Stimulated activated CD4-positive, alpha-beta T cell treated with anti-CD3 and anti-CD28 coated beads, TNF-alpha, amount 100 ng/mL, for 48 hours (primary cell): Measurements from ENCODE around the gene CBX8.

Experiments
- DNase-seq, 3 donors: peaks; one replicate each; pipeline ENCODE4 v3.0.0-alpha.2; 2020; ENCODE audit warnings: low read depth in 3 of 3

Gene CBX8

DNA sequence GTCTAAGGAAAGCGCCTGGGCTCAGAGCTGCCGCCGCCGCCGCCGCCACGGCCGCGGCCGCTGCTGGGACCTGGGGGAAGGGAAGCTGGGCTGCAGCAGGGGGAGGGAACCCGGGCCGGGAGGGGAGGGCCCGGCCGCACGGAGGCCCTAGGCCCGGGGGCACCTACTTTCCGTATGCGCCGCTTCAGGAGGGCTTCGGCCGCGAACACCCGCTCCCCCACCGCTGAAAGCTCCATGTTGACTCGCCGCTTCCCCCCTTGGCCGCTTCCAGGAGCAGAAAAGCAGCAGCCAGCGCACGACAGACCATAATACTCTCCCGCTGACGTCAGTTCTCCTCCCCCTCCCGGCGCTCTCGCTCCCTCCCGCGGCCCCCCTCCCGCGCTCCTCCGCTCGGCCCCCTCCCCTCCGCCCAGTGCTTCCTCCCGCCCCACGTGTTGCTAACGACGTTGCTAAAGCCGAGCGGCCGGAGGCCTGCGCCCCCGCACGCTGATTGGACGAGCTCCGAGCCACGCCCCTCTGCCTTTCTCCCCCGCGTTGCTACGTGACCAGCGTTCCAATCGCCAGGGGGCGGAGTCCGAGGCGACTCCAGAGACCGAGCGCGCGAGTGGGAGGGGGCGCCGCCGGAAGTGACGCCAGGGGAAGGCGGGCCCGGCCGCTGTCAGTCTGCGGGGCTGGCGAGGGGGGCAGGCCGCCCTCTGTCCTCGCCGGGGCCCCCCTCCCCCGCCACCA is at the start of gene CBX8:
CBX8 (minus strand) TSS at position 315 of the 729 bp plus-strand sequence; CDS start at position 236, 79 bp downstream.
- DNase-seq: peak; percentile 99

DNA sequence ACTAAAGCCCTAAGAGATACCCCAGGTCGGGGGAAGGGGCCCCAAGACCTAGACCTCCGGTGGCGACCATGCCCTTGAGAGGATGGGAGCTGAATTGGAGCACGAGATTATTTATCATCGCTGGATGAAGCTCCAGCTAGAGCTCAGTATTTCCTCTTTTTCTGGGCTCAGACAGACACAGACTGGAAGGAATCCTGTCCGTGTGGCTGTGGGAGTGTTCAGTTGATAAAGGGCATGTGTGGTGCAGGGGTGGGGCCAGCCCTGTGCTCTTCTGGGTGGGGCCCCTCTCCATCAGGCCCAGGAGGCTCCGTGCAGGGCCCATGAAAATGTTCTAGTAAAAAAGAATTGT is 48.7 kb upstream of the CBX8 start:
- DNase-seq: no peak

DNA sequence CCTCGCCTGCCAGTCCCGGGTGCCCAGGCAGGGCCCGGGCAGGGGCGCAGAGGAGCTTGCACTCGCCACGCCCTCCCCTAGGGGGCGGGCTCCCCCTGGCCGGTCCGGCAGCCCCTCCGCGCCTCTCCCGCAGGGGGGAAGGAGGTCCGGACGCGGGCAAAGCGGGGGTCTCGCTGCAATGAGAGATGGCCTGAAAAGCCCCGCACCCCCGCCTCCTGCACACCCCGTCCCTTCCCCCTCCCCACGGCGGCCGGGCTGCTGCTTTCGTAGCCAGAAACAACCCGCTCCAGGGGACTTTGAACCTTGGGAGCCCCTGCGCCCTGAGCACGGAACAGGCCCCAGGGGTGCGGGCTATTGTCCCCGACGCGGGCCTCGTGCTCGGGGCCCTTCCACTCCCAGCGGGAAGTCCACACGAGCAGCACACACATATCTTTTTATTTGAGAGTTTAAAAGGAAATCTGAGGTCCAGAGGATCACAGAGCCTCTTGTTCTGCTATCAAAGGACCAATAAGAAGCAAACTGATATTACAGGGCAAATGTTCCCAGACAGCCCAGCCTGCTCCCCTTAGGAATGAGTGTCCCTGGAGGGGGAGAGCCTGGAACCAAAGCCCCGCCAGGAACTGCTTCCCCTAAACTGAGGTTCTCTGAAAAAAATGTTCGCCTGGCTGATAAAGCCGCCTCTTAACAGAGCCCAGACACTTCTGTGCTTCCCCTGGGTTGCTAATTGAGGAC is 48.2 kb upstream of the CBX8 start:
- DNase-seq: no peak

DNA sequence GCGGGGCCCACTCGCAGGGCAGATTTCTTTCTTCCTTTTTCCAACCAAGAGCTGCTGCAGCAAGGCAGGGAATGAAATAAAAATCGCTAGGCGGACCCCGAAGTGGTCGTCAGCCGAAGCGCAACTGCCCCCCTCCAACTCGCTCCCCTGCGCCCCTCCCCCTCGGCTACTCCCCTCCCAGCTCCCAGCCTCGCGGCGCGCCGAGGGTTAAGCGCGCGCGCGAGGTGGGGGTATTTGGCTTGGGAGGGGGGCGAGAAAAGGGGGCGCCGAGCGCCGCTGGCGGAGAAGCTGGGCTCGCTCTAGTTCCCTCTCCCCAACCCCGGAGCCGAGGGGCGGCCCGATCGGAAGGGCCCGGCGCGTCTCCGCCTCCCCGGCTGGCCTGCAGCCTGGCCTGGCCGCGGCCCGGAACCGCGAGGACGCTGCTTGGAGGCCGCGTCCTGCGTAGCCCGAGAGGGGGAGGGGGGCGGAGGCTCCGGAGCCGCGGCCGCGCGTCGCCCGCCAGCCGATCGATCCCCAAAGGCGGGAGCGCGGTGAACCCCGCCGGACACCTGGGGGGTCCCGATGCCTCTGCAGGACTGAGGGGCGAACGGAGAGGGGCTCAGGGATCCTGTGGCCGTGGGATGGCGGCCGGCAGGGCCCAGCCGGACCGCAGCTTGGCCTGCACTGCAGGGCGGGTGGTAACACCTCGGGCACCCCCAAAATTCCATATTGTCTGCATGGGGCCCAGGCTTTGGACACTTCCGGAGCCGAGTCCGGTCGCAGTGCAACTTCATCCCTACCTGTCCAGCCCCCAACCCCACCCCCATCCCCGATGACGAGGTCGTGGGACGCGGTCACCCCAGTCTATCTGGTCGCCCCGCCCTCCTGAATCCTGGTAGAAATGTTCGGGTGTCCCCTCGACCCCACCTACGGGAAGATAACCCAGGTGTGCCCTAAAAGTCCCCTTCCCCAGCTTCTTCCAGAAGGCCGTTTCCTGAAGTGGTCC is 47.2 kb upstream of the CBX8 start:
- DNase-seq: no peak

DNA sequence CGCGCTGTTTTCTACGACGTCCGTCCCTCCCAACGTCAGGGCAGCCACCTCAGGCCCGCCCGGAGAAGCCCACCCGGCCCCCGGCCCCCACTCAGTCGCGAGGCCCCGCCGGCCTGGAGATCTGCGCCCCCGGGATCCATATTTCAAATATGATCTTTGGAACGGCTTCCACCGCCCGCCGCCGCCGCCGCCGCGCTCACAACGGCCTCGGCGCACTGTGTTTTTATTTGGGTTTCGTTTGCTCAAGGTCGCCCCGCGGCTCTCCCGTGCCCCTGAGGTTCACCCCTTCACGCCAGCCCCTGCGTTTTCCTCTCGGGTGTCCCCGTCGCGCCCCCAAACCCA is 46.6 kb upstream of the CBX8 start:
- DNase-seq: no peak

DNA sequence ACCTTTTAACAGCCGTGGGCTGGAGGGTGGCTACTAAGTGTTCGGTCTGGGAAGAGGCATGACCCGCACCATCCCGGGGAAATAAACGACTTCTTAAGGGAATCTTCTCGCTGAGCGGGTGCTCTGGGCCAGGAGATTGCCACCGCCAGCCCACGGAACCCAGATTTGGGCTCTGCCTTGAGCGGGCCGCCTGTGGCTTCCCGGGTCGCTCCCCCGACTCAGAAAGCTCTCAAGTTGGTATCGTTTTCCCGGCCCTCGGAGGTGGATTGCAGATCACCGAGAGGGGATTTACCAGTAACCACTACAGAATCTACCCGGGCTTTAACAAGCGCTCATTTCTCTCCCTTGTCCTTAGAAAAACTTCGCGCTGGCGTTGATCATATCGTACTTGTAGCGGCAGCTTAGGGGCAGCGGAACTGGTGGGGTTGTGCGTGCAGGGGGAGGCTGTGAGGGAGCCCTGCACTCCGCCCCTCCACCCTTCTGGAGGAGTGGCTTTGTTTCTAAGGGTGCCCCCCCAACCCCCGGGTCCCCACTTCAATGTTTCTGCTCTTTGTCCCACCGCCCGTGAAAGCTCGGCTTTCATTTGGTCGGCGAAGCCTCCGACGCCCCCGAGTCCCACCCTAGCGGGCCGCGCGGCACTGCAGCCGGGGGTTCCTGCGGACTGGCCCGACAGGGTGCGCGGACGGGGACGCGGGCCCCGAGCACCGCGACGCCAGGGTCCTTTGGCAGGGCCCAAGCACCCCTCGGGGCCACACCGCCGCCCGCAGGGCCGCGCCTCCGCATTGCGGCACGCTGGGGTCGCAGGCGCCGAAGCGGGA is 46.0 kb upstream of the CBX8 start:
- no peak for DNase-seq

DNA sequence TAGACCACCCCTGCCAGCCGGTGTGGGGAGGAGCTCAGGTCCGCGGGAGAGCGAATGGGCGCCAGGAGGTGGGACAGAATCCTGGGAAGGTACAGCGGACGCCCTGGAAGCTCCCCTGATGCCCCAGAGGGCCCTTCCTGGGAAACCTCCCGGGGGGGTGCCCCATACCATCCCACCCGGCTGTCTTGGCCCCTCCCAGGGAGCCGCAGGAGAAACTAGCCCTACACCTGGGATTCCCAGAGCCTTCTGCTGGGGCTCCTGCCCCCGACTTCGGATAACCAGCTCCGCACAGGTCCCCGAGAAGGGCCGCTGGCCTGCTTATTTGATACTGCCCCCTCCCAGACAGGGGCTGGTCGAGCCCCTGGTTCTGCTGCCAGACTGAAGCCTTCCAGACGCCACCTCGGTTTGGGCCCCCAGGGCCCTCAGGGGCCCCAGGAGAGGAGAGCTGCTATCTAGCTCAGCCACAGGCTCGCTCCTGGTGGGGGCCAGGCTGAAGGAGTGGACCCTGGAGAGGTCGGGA is 45.3 kb upstream of the CBX8 start:
- DNase-seq: no peak

DNA sequence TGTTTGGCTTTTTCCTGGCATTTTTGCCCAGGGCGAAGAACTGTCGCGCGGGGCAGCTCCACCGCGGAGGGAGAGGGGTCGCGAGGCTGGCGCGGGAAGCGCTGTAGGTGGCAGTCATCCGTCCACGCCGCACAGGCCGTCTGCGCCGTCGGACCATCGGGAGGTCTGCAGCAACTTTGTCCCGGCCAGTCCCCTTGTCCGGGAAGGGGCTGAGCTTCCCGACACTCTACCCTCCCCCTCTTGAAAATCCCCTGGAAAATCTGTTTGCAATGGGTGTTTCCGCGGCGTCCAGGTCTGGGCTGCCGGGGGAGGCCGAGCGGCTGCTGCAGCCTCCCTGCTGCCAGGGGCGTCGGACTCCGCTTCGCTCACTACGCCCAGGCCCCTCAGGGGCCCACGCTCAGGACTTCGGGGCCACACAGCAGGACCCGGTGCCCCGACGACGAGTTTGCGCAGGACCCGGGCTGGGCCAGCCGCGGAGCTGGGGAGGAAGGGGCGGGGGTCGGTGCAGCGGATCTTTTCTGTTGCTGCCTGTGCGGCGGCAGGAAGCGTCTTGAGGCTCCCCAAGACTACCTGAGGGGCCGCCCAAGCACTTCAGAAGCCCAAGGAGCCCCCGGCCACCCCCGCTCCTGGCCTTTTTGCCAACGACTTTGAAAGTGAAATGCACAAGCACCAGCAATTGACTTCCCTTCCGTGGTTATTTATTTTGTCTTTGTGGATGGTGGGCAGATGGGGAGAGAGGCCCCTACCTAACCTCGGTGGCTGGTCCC is 44.7 kb upstream of the CBX8 start:
- no peak for DNase-seq

DNA sequence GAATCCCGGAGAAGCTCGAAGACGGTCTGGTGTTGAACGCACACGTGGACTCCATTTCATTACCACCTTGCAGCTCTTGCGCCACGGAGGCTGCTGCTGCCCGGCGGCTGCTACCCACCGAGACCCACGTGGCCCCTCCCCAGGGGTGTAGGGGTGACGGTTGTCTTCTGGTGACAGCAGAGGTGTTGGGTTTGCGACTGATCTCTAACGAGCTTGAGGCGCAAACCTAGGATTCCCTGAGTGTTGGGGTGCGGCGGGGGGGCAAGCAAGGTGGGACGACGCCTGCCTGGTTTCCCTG is 44.1 kb upstream of the CBX8 start:
- no peak for DNase-seq

DNA sequence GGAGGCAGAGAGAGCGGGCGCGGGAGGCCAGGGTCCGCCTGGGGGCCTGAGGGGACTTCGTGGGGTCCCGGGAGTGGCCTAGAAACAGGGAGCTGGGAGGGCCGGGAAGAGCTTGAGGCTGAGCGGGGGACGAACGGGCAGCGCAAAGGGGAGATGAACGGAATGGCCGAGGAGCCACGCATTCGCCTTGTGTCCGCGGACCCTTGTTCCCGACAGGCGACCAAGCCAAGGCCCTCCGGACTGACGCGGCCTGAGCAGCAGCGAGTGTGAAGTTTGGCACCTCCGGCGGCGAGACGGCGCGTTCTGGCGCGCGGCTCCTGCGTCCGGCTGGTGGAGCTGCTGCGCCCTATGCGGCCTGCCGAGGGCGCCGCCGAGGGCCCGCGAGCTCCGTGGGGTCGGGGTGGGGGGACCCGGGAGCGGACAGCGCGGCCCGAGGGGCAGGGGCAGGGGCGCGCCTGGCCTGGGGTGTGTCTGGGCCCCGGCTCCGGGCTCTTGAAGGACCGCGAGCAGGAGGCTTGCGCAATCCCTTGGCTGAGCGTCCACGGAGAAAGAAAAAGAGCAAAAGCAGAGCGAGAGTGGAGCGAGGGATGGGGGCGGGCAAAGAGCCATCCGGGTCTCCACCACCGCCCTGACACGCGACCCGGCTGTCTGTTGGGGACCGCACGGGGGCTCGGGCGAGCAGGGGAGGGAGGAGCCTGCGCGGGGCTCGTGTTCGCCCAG is 43.6 kb upstream of the CBX8 start:
- DNase-seq: no peak

DNA sequence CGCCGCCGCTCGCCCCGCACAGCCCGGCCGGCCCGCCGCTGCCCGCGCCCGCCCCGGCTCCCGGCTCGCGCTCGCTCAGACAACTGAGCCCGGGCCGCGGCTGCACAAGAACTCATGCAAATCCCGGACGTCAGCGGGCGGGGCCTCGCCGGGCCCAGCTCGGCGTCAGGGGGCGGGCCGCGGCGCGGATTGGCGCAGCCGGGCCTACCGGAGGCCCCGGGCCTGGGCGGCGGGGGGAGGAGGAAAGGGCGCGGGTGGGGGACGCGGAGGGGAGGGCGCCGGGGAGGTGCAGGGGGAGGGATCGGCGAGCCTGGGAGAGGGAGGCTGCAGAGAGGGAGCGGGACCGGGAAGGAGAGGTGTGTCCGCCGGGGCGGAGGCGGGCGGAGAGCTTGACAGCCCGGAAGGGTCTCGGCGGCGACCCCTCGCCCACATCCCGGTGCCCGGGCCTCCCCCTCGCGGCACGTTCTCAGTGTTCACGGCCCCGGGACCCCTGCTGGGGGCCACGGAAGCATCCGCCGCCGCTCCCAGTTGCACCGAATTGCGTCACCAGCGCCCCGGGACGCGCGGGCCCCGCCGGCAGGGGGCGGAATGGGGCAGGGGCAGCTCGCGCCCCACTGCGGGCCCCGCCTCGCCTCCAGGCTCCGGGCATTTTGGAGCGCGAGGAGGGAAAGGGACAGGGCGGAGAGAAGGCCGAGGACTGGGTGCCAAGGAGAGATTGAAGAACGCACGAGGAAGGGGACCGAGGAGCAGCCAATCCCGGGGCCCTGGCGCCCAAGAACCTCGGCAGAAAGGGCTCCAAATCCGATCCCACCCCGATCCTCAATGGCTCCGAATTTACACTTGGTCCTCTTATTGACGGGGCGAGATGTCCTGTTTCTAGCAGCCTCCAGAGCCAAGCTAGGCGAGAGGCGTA is 42.7 kb upstream of the CBX8 start, which contains the start of gene CBX4:
CBX4 (minus strand) TSS at position 85 of the 913 bp plus-strand sequence. CDS start 189 bp downstream, outside the sequence.
- peak; percentile 73 to 89 (median 83) for DNase-seq

DNA sequence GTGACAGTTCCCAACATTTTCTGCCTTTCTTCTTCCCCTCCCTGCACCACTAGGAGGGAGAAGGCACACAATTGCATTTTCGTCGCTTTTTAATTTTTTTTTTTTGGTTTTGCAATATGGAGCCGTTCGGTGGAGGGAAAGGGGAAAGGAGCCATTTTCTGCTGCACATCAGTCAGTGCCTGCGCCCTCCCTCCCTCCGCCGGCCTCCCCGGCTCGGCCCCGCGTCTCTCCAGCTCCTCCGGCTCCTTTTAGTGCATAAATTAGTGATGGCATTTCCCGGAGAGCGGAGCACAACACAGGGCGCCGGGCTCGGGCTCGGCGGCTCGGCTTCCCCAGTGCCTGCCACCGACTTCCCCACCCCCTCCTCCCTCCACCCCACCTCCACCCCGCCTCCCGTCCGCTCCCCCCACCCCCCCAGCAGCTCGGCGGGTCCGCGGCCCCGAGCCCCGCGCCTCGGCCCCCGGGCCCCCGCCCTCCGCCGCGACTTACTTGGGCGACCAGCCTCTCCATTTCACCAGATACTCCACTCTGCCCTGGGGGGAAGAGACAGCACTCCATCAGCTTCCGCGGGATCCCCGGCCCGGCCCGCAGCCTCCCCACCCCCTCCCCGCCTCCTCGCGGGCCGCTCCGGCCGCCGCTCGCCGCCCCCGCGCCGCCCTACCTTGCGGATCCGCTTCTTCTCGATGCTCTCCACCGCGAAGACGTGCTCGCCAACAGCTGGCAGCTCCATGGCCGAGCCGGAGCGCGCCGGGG is 41.8 kb upstream of the CBX8 start:
- peak in 1 of 3 donors; percentile 41 for DNase-seq

DNA sequence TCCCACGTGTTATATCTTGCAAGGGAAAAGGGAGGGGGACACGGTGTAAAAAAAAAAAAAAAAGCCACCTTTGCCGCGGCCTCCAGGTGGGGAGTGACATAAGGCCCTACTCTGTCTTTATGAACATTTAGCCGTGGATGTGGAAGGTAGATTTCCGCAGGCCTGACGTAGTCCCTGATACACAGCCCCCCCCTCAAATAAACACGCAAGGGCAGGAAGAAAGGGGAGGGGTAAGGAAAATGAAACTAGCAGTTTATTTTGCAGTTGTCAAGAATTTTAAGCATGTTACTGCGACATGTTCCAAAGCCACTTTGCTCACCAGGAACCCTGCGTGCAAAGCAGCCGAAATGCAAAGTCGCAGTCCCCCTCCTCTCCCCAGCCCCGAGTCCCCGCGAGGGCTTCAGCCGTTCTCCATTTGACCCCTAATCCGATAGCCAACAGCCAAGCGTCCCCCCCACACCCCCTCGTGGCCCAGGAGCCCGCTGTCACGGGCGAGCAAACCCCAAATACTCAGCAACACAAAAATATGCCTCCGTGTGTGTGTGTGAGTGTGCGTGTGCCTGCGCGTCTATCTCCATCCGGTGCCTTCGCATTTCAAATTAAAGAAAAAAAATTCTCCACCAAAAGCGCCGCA is 41.1 kb upstream of the CBX8 start:
- DNase-seq: no peak

DNA sequence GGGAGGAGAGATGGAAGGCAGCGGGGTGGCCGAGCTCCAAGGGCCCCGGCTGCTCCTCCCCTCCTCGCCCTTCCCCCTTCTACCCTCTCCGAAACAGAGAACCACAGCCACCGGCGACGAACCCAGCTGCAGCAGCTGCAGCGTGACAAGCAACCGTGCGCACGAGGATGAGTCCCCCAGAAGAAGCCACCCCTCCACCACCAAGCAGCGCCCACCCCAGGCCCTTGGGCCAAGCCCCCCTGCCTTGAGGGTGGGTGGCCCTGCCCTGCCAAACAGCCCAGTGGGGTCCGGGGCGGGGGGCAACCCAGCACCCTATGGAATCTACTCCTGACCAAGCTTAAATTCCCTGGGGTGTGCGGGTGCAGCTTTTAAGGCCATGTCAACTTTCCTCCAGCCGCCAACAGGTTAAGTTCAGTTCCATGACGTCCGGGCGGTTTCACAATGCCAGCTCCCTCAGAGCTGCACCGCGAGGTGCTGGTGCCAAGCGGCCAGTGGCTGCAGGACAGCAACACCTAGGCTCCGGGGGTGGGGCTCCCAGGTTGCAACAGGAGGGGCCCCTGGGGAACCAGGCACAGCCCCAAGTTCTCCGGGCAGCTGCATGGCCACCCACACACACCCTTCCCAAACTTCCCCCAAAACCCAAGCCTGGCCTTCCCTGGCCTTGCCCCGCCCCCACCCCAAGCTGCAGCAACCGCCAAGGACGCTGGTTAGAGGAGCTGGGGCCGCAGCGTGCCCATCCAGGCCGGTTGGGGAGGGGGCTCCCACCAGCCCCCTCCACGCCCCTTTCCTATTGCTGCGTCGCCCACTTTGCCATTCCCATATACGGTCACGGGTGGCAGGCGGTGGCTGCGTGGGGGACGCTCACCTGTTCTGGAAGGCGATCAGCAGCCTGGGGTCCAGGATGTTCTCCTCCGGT is 40.4 kb upstream of the CBX8 start:
- peak in 1 of 3 donors; percentile 44 for DNase-seq

DNA sequence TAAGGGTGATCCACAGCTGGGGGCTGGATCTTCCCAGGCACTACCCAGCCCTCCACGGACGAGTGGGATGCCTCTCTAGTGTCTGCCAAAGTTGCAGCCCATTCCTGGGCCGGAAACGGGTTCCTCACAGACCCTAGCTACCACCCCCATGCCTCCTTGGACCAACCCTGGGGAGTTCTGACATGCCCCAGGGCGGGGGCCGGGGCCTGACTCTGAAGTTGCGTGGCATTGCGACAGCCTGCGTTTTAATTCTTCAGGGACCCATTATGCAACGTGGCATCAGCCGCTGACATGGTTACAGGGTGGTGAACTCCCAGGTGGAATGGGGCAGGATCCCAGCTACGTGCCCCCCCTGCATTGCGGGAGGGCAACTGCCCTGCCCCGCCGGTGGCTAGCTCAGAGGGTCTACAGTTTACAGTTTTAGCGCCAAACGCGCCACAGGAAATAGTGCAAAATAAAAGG is 39.7 kb upstream of the CBX8 start:
- DNase-seq: no peak

DNA sequence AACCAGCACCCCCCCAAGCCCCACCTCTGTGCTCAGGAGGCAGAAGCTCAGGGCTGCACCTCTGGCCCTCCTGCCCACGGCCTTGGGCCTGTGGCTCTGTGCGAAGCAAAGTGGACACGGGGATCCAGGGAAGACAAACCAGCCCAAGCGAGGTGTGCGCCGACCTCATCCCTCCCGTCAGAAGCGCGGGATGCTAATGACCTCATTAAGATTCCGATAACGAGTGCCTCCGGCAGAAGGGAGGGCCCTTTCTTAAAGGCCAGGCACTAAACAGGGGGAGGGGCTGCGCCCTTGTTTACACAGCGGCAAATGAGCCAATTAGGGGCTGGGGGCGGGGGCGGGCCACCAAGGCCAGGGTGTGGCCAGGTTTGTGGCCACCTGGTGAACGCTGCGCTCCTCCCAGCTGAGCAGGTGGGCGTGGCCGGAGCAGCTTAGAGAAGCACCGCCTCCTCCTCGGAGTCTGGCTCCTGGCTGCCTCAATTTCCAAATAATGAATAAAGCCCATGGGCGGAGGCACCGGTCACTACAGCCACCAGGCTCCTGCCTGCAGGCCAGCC is 39.2 kb upstream of the CBX8 start:
- DNase-seq: no peak
